HG02981 (cell line): Measurements from ENCODE around the gene GRM1.
A peak's percentile ranks its signal among the peaks of the same experiment; 100 is the strongest.

Experiments
- ATAC-seq: cut with Tn5 transposase; IDR thresholded peaks from one replicate; pipeline ENCODE4 v1.9.1; 2021; ENCODE audit warnings: mild to moderate bottlenecking, moderate library complexity; ENCODE audit not compliant: unreplicated experiment

GRM1 gene

GRCh38 chr6:146095481-146095880 is 66.6 kb downstream of the GRM1 start:
- no peak for ATAC-seq

- ATAC-seq, result no peak
Observed at GRCh38 chr6:146097586-146097985, 68.7 kb downstream of the GRM1 start.

- ATAC-seq, result no peak
Observed at GRCh38 chr6:146100776-146101175, 71.9 kb downstream of the GRM1 start.

- ATAC-seq, result no peak
Observed at GRCh38 chr6:146103416-146104072, 74.7 kb downstream of the GRM1 start.

- no peak for ATAC-seq
Observed at GRCh38 chr6:146106532-146106931, 77.7 kb downstream of the GRM1 start.

GRCh38 chr6:146110990-146111389 is 82.1 kb downstream of the GRM1 start:
- no peak for ATAC-seq

- no peak for ATAC-seq
Observed at GRCh38 chr6:146111881-146112450, 83.1 kb downstream of the GRM1 start.

- ATAC-seq, result no peak
Observed at GRCh38 chr6:146113084-146113623, 84.3 kb downstream of the GRM1 start.

GRCh38 chr6:146123616-146124015 is 94.8 kb downstream of the GRM1 start:
- ATAC-seq, result no peak

- ATAC-seq, result no peak
Observed at GRCh38 chr6:146127447-146128215, 98.8 kb downstream of the GRM1 start.

GRCh38 chr6:146133866-146134265 is 105.0 kb downstream of the GRM1 start:
- no peak for ATAC-seq

- ATAC-seq, result no peak
Observed at GRCh38 chr6:146135167-146135566, 106.3 kb downstream of the GRM1 start.

- ATAC-seq, result no peak
Observed at GRCh38 chr6:146146836-146147235, 118.0 kb downstream of the GRM1 start.

- no peak for ATAC-seq
Observed at GRCh38 chr6:146149770-146150169, 120.9 kb downstream of the GRM1 start.

- peak; percentile 92 for ATAC-seq
Observed at GRCh38 chr6:146153040-146153758, 124.3 kb downstream of the GRM1 start.

GRCh38 chr6:146154197-146154596 is 125.3 kb downstream of the GRM1 start:
- no peak for ATAC-seq

GRCh38 chr6:146161664-146162063 is 132.8 kb downstream of the GRM1 start:
- ATAC-seq, result no peak

GRCh38 chr6:146169872-146170271 is 141.0 kb downstream of the GRM1 start:
- no peak for ATAC-seq

- no peak for ATAC-seq
Observed at GRCh38 chr6:146177785-146178184, 148.9 kb downstream of the GRM1 start.

- ATAC-seq, result no peak
Observed at GRCh38 chr6:146183831-146184230, 155.0 kb downstream of the GRM1 start.

- ATAC-seq, result no peak
Observed at GRCh38 chr6:146184701-146185100, 155.8 kb downstream of the GRM1 start.
